H1 (cell line): Measurements from ENCODE around the gene CNOT9. TPM values are rescaled to one million over a fixed set of nuclear protein-coding genes. Genes with fewer than 3 reads are reported as not detected.

Source experiments
- CTCF ChIA-PET: fragments of 300-600 bp; sonication (Branson Sonifier 250); formaldehyde crosslinking; loops from one replicate; lab custom pipeline; 2021; ENCODE audit not compliant: partially characterized antibody; lab: Charles Lee
- POLR2A ChIA-PET: fragments of 300-600 bp; sonication (Branson Sonifier 250); formaldehyde crosslinking; loops from one replicate; lab custom pipeline; 2021; ENCODE audit warnings: inconsistent platforms; ENCODE audit not compliant: partially characterized antibody; lab: Charles Lee
- DNase-seq, 2 experiments: peaks; one replicate each; pipeline versions ENCODE4 v3.0.0 to v3.0.0-alpha.2; 2010 to 2022; ENCODE audit warnings: low spot score in 2 of 2, low read depth in 1 of 2, mixed read lengths in 1 of 2
- FAIRE-seq: peaks from 2 replicates; lab custom pipeline; 2011; peaks lifted over from hg19 to GRCh38; lab: Jason Lieb, UNC
- H2AFZ ChIP-seq: 2 replicates; pipeline ENCODE4 v1.8.1; 2012; ENCODE audit warnings: low read length, inconsistent platforms
- H2AK5ac ChIP-seq: 2 replicates; pipeline ENCODE4 v1.6.1; 2013; ENCODE audit warnings: low read depth, low read length
- H2BK120ac ChIP-seq: replicated peaks from 2 replicates; pipeline ENCODE3; 2013; ENCODE audit warnings: low read depth, low read length, inconsistent platforms
- H2BK12ac ChIP-seq: 2 replicates; pipeline ENCODE4 v1.6.1; 2013; ENCODE audit warnings: low read depth, low read length
- H2BK15ac ChIP-seq: 2 replicates; pipeline ENCODE4 v1.6.1; 2013; ENCODE audit warnings: low read length
- H2BK20ac ChIP-seq: 2 replicates; pipeline ENCODE4 v1.6.1; 2013; ENCODE audit warnings: low read length
- H2BK5ac ChIP-seq: 2 replicates; pipeline ENCODE4 v1.6.1; 2013; ENCODE audit warnings: low read depth, low read length
- H3K14ac ChIP-seq: 2 replicates; pipeline ENCODE4 v1.6.1; 2013; ENCODE audit warnings: inconsistent platforms; ENCODE audit not compliant: insufficient read length
- H3K18ac ChIP-seq: 2 replicates; pipeline ENCODE4 v1.6.1; 2013; ENCODE audit warnings: low read length; ENCODE audit errors: extremely low read depth
- H3K23ac ChIP-seq: 2 replicates; pipeline ENCODE4 v1.6.1; 2013; ENCODE audit warnings: inconsistent platforms; ENCODE audit not compliant: insufficient read length
- H3K23me2 ChIP-seq: 2 replicates; pipeline ENCODE4 v1.6.1; 2013; ENCODE audit warnings: low read depth, low read length
- H3K27ac ChIP-seq: 2 replicates; pipeline ENCODE4 v1.6.1; 2011; ENCODE audit warnings: low read depth, low read length, inconsistent platforms
- H3K27me3 ChIP-seq, 4 experiments: replicated peaks in 1 of 4; 1 replicate in 1 of 4; 2 replicates in 3 of 4; pipeline versions ENCODE4 v1.6.1 to v1.8.1; 2011 to 2013; ENCODE audit warnings: low read length in 3 of 4, mild to moderate bottlenecking in 3 of 4, inconsistent platforms in 2 of 4, mixed read lengths in 2 of 4, moderate library complexity in 1 of 4; ENCODE audit not compliant: control insufficient read depth in 3 of 4, insufficient read depth in 3 of 4; ENCODE audit errors: extremely low read depth in 1 of 4
- H3K36me3 ChIP-seq, 4 experiments: 2 replicates each; pipeline versions ENCODE4 v1.6.1 to v1.8.1; 2011 to 2013; ENCODE audit warnings: mild to moderate bottlenecking in 4 of 4, low read length in 3 of 4, moderate library complexity in 2 of 4, control low read depth in 1 of 4, inconsistent platforms in 1 of 4; ENCODE audit not compliant: insufficient read depth in 4 of 4, control insufficient read depth in 2 of 4
- H3K4ac ChIP-seq: replicated peaks from 2 replicates; pipeline ENCODE3; 2013; ENCODE audit warnings: low read length, low read depth, mixed read lengths, inconsistent platforms; ENCODE audit not compliant: insufficient read length
- H3K4me1 ChIP-seq, 4 experiments: replicated peaks in 1 of 4; 1 replicate in 1 of 4; 2 replicates in 3 of 4; pipeline versions ENCODE4 v1.6.1 to v1.8.1; 2011 to 2013; ENCODE audit warnings: low read length in 3 of 4, inconsistent platforms in 2 of 4, mixed read lengths in 1 of 4; ENCODE audit not compliant: insufficient read depth in 4 of 4, control insufficient read depth in 3 of 4
- H3K4me2 ChIP-seq, 2 experiments: 2 replicates each; pipeline versions ENCODE4 v1.6.1 to v1.8.1; 2011 to 2013; ENCODE audit warnings: low read depth in 2 of 2, low read length in 2 of 2, control low read depth in 1 of 2, inconsistent platforms in 1 of 2, mild to moderate bottlenecking in 1 of 2; ENCODE audit not compliant: insufficient read depth in 1 of 2
- H3K4me3 ChIP-seq, 4 experiments: fragments of 200-600, 300-600 bp in 1 of 4; sonication (generic), shearing (Covaris generic), sonication (Bioruptor Twin) in 1 of 4; 2 replicates each; pipeline versions ENCODE4 v1.5.1 to v1.8.1; 2011 to 2016; ENCODE audit warnings: low read length in 4 of 4, low read depth in 3 of 4, control low read depth in 2 of 4, inconsistent platforms in 2 of 4, mild to moderate bottlenecking in 2 of 4, mixed read lengths in 1 of 4, moderate library complexity in 1 of 4; ENCODE audit not compliant: insufficient read depth in 2 of 4; ENCODE audit errors: extremely low read depth in 1 of 4
- H3K56ac ChIP-seq: replicated peaks from 2 replicates; pipeline ENCODE3; 2013; ENCODE audit warnings: low read depth, mild to moderate bottlenecking, mixed read lengths, low read length, inconsistent platforms; ENCODE audit not compliant: insufficient read length
- H3K79me1 ChIP-seq: 2 replicates; pipeline ENCODE4 v1.6.1; 2013; ENCODE audit warnings: low read depth, low read length, control low read depth
- H3K79me2 ChIP-seq, 2 experiments: 2 replicates each; pipeline versions ENCODE4 v1.6.1 to v1.8.1; 2012 to 2013; ENCODE audit warnings: low read length in 2 of 2, mild to moderate bottlenecking in 2 of 2, inconsistent platforms in 1 of 2; ENCODE audit not compliant: insufficient read depth in 2 of 2, control insufficient read depth in 1 of 2
- H3K9ac ChIP-seq, 4 experiments: replicated peaks in 1 of 4; 1 replicate in 1 of 4; 2 replicates in 3 of 4; pipeline versions ENCODE4 v1.6.1 to v1.8.1; 2011 to 2013; ENCODE audit warnings: low read depth in 3 of 4, low read length in 3 of 4, control low read depth in 2 of 4, mild to moderate bottlenecking in 2 of 4, moderate library complexity in 2 of 4, inconsistent platforms in 1 of 4; ENCODE audit errors: extremely low read depth in 1 of 4
- H3K9me3 ChIP-seq, 2 experiments: 2 replicates each; pipeline versions ENCODE4 v1.6.1 to v1.8.1; 2012 to 2013; ENCODE audit warnings: mild to moderate bottlenecking in 2 of 2, moderate library complexity in 2 of 2, control low read depth in 1 of 2, inconsistent platforms in 1 of 2, low read depth in 1 of 2, low read length in 1 of 2, mixed read lengths in 1 of 2; ENCODE audit not compliant: insufficient read depth in 2 of 2
- H4K20me1 ChIP-seq, 2 experiments: replicated peaks in 1 of 2; 2 replicates each; pipeline versions ENCODE3 to v1.8.1; 2011 to 2013; ENCODE audit warnings: inconsistent platforms in 2 of 2, low read length in 2 of 2, mild to moderate bottlenecking in 1 of 2; ENCODE audit not compliant: insufficient read depth in 2 of 2, control insufficient read depth in 1 of 2
- H4K5ac ChIP-seq: 2 replicates; pipeline ENCODE4 v1.6.1; 2013; ENCODE audit warnings: low read length, low read depth, mixed read lengths, inconsistent platforms; ENCODE audit not compliant: insufficient read length
- H4K8ac ChIP-seq: 2 replicates; pipeline ENCODE4 v1.8.0; 2013; ENCODE audit warnings: mild to moderate bottlenecking, moderate library complexity, low read length, inconsistent platforms; ENCODE audit not compliant: insufficient read depth; ENCODE audit errors: extremely low read depth
- H4K91ac ChIP-seq: replicated peaks from 2 replicates; pipeline ENCODE3; 2013; ENCODE audit warnings: low read length, mixed read lengths, inconsistent platforms; ENCODE audit not compliant: insufficient read length
- CHD2 ChIP-seq: IDR thresholded peaks from 2 replicates; pipeline ENCODE4 v1.6.1; 2012; ENCODE audit warnings: low read length, improper control_type of control experiment
- CTBP2 ChIP-seq: IDR thresholded peaks from 2 replicates; pipeline ENCODE4 v1.7.0; 2011; ENCODE audit warnings: borderline replicate concordance, mild to moderate bottlenecking, moderate library complexity, mixed read lengths, low read length; ENCODE audit not compliant: insufficient read depth, insufficient read length
- EGR1 ChIP-seq: IDR thresholded peaks from 2 replicates; pipeline ENCODE4 v1.6.1; 2011; ENCODE audit warnings: low read depth, low read length, borderline replicate concordance
- GABPA ChIP-seq: IDR thresholded peaks from 2 replicates; pipeline ENCODE4 v1.6.1; 2011; ENCODE audit warnings: mild to moderate bottlenecking, low read length, moderate library complexity, borderline replicate concordance; ENCODE audit not compliant: insufficient read depth
- MAFK ChIP-seq: IDR thresholded peaks from 2 replicates; pipeline ENCODE4 v1.6.1; 2012; ENCODE audit warnings: low read depth, mild to moderate bottlenecking, improper control_type of control experiment, low read length
- MAX ChIP-seq: IDR thresholded peaks from 2 replicates; pipeline ENCODE4 v1.6.1; 2012; ENCODE audit warnings: inconsistent platforms
- RBBP5 ChIP-seq: IDR thresholded peaks from 2 replicates; pipeline ENCODE4 v1.7.1; 2012; ENCODE audit warnings: low read depth, mild to moderate bottlenecking, inconsistent platforms, low read length, moderate library complexity, borderline replicate concordance
- TCF12 ChIP-seq: IDR thresholded peaks from 2 replicates; pipeline ENCODE4 v1.6.1; 2011; ENCODE audit warnings: low read depth, mild to moderate bottlenecking, low read length
- YY1 ChIP-seq: IDR thresholded peaks from 2 replicates; pipeline ENCODE4 v1.6.1; 2011; ENCODE audit warnings: low read depth, mild to moderate bottlenecking, low read length
- ZNF274 ChIP-seq: IDR thresholded peaks from 2 replicates; pipeline ENCODE4 v1.7.0; 2012; ENCODE audit warnings: low read length, borderline replicate concordance; ENCODE audit errors: extremely low read depth
- WGBS, 2 experiments: shearing (Covaris generic) in 1 of 2; methylation state at CpG; one replicate each; pipeline versions ENCODE4 v1.1.6 to v1.1.7; 2013 to 2015; ENCODE audit warnings: low lambda C conversion rate in 2 of 2, mixed read lengths in 2 of 2, inconsistent platforms in 1 of 2, low coverage in 1 of 2, missing lambda C conversion rate in 1 of 2; ENCODE audit not compliant: insufficient replicate concordance in 2 of 2, insufficient coverage in 1 of 2, insufficient read length in 1 of 2; ENCODE audit errors: extremely low coverage in 1 of 2, missing lambda C conversion rate in 1 of 2; 5-methylcytosine and 5-hydroxymethylcytosine counted together
- polyA plus RNA-seq, 7 experiments: library from polyadenylated mRNA; depleted of rRNA in 3 of 7; stranded (reverse) in 5 of 7; unstranded in 2 of 7; fragments of >200 nt in 5 of 7; fragments of 200-250 nt in 2 of 7; gene quantifications; 1 replicate in 5 of 7; 2 replicates in 1 of 7; 4 replicates in 1 of 7; pipeline versions ENCODE4 v1.2.1 to v1.2.3, GENCODE V29; 2011 to 2013; ENCODE audit warnings: missing spikeins in 2 of 7, mixed read lengths in 2 of 7
- total RNA-seq: library from RNA; stranded (reverse); fragmentation: NEBNext Ultra II Directional; extraction: Animal tissue kit (Norgen Biotek cat#: 25700); gene quantifications from 2 replicates; pipeline ENCODE4 v1.2.1, GENCODE V29; 2021
- TF ChIP-seq, protein P1 (sequence below): IDR thresholded peaks from 2 replicates; pipeline ENCODE4 v1.6.1; 2011; ENCODE audit warnings: low read length, improper control_type of control experiment

Gene CNOT9
- total and polyA plus RNA-seq, 2 of the 8 experiments (the other 6 are each of a cell fraction or from before 2014, with no cell fraction given), result 79.3 to 81.2 TPM

GRCh38 chr2:218558986-218559385 is 9.7 kb upstream of the CNOT9 start:
- H2BK15ac ChIP-seq, result no peak overlapping the region
- H3K56ac ChIP-seq, result no peak overlapping the region
- no peak overlapping the region for H3K18ac ChIP-seq
- H3K79me1 ChIP-seq, result no peaks in the 10 kb centered on the region; the same call in 1 of the 2 replicates
- H3K4me2 ChIP-seq, result no peak overlapping the region
- no peaks in the 10 kb centered on the region for H3K27me3 ChIP-seq
- no peak overlapping the region for H2BK120ac ChIP-seq
- H2AK5ac ChIP-seq, result no peak overlapping the region
- H3K4ac ChIP-seq, result no peak overlapping the region
- WGBS, 2 experiments, result 90% methylated on average over 3 of the region's 3 CpGs; no CpG with 5 or more reads in 1 of the 2 experiments
- H3K27ac ChIP-seq, result no peak overlapping the region
- H3K4me1 ChIP-seq, result peaks cover 0 to 14% (median 0%) of the 10 kb centered on the region in 4 experiments; a peak in 3 of 7 replicates
- no peak overlapping the region for H4K91ac ChIP-seq
- H3K79me2 ChIP-seq, result peaks cover 0 to 27% of the 10 kb centered on the region in 2 experiments; a peak in 3 of 4 replicates
- no peak overlapping the region for H3K9ac ChIP-seq
- no peak overlapping the region for H3K14ac ChIP-seq
- no peak for FAIRE-seq
- ChIA-PET CTCF (no interaction called here), POLR2A (interaction anchor here (1.1 kb wide), 1 partner anchor 12 kb away, joined by 3 read pairs; no protein-coding TSS in a partner anchor)
- H3K4me3 ChIP-seq, result no peak overlapping the region
- H2BK20ac ChIP-seq, result no peak overlapping the region
- no peak for DNase-seq
- no peaks in the 10 kb centered on the region for H3K9me3 ChIP-seq
- peaks cover 1 to 2% of the 10 kb centered on the region in 2 experiments for H4K20me1 ChIP-seq
- H4K5ac ChIP-seq, result no peak overlapping the region
- H3K36me3 ChIP-seq, result peaks cover 3 to 64% (median 21%) of the 10 kb centered on the region in 4 experiments; a peak in 7 of 8 replicates
- no peak overlapping the region for H2BK5ac ChIP-seq
- H4K8ac ChIP-seq, result no peak overlapping the region
- H3K23ac ChIP-seq, result no peak overlapping the region
- H2AFZ ChIP-seq, result no peak overlapping the region
- H3K23me2 ChIP-seq, result no peaks in the 10 kb centered on the region; the same call in 1 of the 2 replicates
- H2BK12ac ChIP-seq, result no peak overlapping the region
- no peak for TF ChIP-seq MAX
- no peak for TF ChIP-seq YY1
- no peak for TF ChIP-seq MAFK
- TF ChIP-seq ZNF274, result no peak
- TF ChIP-seq TCF12, result no peak
- no peak for TF ChIP-seq CHD2
- TF ChIP-seq EGR1, result no peak
- TF ChIP-seq, protein P1, sequence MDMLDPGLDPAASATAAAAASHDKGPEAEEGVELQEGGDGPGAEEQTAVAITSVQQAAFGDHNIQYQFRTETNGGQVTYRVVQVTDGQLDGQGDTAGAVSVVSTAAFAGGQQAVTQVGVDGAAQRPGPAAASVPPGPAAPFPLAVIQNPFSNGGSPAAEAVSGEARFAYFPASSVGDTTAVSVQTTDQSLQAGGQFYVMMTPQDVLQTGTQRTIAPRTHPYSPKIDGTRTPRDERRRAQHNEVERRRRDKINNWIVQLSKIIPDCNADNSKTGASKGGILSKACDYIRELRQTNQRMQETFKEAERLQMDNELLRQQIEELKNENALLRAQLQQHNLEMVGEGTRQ, result no peak
- TF ChIP-seq CTBP2, result no peak
- no peak for TF ChIP-seq RBBP5
- no peak for TF ChIP-seq GABPA
